ENCODE measurements around the gene SMARCC1.
"Not testable (repeated sequence)": the region's sequence is repeated elsewhere in the genome, so short reads cannot be mapped to it uniquely, and the experiment has no call there.

The SMARCC1 gene

GRCh38 chr3:47781685-47782445 lies at the start of gene SMARCC1:
TSS of gene SMARCC1 (minus strand) at chr3:47781893. CDS start at chr3:47781797, 96 bp downstream.
- peak; percentile 64 for DNase-seq

GRCh38 chr3:47829482-47829881 lies 47.8 kb upstream of the SMARCC1 start:
- DNase-seq = not testable (repeated sequence)

- DNase-seq = no peak
Measured at GRCh38 chr3:47825590-47825989, 43.9 kb upstream of the SMARCC1 start.

GRCh38 chr3:47824541-47825473 lies 43.1 kb upstream of the SMARCC1 start:
- DNase-seq = no peak

GRCh38 chr3:47817609-47818008 lies 35.9 kb upstream of the SMARCC1 start:
- DNase-seq = no peak

- no peak for DNase-seq
Measured at GRCh38 chr3:47813551-47814177, 32.0 kb upstream of the SMARCC1 start.

- DNase-seq = no peak
Measured at GRCh38 chr3:47804577-47804976, 22.9 kb upstream of the SMARCC1 start.

GRCh38 chr3:47803480-47804025 lies 21.9 kb upstream of the SMARCC1 start:
- no peak for DNase-seq

- DNase-seq = peak; percentile 42
Measured at GRCh38 chr3:47802734-47803479, 21.2 kb upstream of the SMARCC1 start, which contains the start of gene DHX30. TSS of gene DHX30 (plus strand) at chr3:47803138. CDS start at chr3:47810684, 7,546 bp downstream.

- no peak for DNase-seq
Measured at GRCh38 chr3:47799733-47800132, 18.0 kb upstream of the SMARCC1 start.

GRCh38 chr3:47794544-47794943 lies 12.9 kb upstream of the SMARCC1 start:
- DNase-seq = no peak

- DNase-seq = no peak
Measured at GRCh38 chr3:47792699-47793098, 11.0 kb upstream of the SMARCC1 start.

- DNase-seq = no peak
Measured at GRCh38 chr3:47791193-47791855, 9.6 kb upstream of the SMARCC1 start.

- DNase-seq = no peak
Measured at GRCh38 chr3:47783673-47784072, 2.0 kb upstream of the SMARCC1 start.

- no peak for DNase-seq
Measured at GRCh38 chr3:47782446-47783308, 984 bp upstream of the SMARCC1 start.

GRCh38 chr3:47780741-47781684 lies 680 bp downstream of the SMARCC1 start:
- no peak for DNase-seq

- DNase-seq = no peak
Measured at GRCh38 chr3:47778746-47779145, 2.9 kb downstream of the SMARCC1 start.

- no peak for DNase-seq
Measured at GRCh38 chr3:47772788-47773187, 8.9 kb downstream of the SMARCC1 start.

- DNase-seq = no peak
Measured at GRCh38 chr3:47772047-47772446, 9.6 kb downstream of the SMARCC1 start.

All from cortex of kidney (tissue), 1 donor.